Ascending aorta (tissue), 2 donors: ENCODE data around the gene MMP14. TPM values are rescaled to one million over a fixed set of nuclear protein-coding genes. Genes with fewer than 3 reads are reported as not detected.
"Not testable (repeated sequence)": the region's sequence is repeated elsewhere in the genome, so short reads cannot be mapped to it uniquely, and the experiment has no call there.

Experiments
- DNase-seq, 2 donors: peaks; one replicate each; pipeline ENCODE4 v3.0.0-alpha.2; 2019; ENCODE audit warnings: low spot score in 2 of 2
- H3K27ac ChIP-seq, 2 donors: fragments of 200-600 bp; sonication (generic); one replicate each; pipeline ENCODE4 v1.5.1; 2016 to 2017; ENCODE audit warnings: mild to moderate bottlenecking in 1 of 2
- H3K27me3 ChIP-seq: fragments of 200-600 bp; sonication (generic); one replicate; pipeline ENCODE4 v1.5.1; 2017
- H3K36me3 ChIP-seq, 2 donors: fragments of 200-600 bp; sonication (generic); one replicate each; pipeline ENCODE4 v1.5.1; 2016
- H3K4me1 ChIP-seq, 2 donors: fragments of 200-600 bp; sonication (generic); one replicate each; pipeline ENCODE4 v1.5.1; 2016 to 2017; ENCODE audit warnings: mild to moderate bottlenecking in 1 of 2
- H3K4me3 ChIP-seq, 2 donors: fragments of 200-600 bp; sonication (generic); one replicate each; pipeline ENCODE4 v1.5.1; 2016 to 2017; ENCODE audit warnings: mild to moderate bottlenecking in 1 of 2
- H3K9me3 ChIP-seq, 2 donors: fragments of 200-600 bp; sonication (generic); one replicate each; pipeline ENCODE4 v1.5.1; 2016
- intact Hi-C: fragments of 100-400 bp; cut with DNase I; formaldehyde crosslinking; loops from one replicate; pipeline ENCODE4 v1.15.1; 2023
- total RNA-seq: library from RNA; depleted of rRNA; stranded (reverse); fragments of >200 nt; gene quantifications from one replicate; pipeline ENCODE4 v1.1.0, GENCODE V29; 2016
- TF ChIP-seq, protein P1 (sequence below), 3 experiments: fragments of 200-600 bp in 2 of 3; fragments of 450-650 bp in 1 of 3; sonication (generic) in 2 of 3; IDR thresholded peaks; one replicate each; pipeline ENCODE4 v1.5.1; 2016 to 2019; ENCODE audit warnings: antibody characterized with exemption in 3 of 3, mild to moderate bottlenecking in 1 of 3, moderate library complexity in 1 of 3

Gene MMP14
- total RNA-seq, 1 donor from 2014 or later, result 178 TPM

DNA sequence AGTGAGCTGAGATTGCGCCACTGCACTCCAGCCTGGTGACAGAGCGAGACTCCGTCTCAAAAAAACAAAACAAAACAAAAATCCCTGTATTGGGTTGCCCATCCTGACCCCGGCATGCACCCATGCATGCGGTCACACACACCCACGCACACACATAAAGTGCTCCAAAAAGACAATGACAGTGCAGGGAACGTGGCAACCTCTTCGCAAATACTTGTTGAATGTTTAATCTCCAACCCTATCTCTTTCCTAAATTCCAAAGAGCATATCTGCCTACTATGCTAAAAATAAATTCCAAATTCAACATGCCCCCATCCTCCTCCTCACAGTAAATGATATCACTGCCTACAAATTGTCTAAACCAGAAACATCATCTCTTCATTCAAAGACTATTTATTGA lies 34.7 kb upstream of the MMP14 start:
- no peaks in the 10 kb centered on the region for H3K36me3 ChIP-seq
- H3K9me3 ChIP-seq, result no peaks in the 10 kb centered on the region
- H3K4me1 ChIP-seq, result no peaks in the 10 kb centered on the region
- no peak for DNase-seq
- TF ChIP-seq, protein P1, sequence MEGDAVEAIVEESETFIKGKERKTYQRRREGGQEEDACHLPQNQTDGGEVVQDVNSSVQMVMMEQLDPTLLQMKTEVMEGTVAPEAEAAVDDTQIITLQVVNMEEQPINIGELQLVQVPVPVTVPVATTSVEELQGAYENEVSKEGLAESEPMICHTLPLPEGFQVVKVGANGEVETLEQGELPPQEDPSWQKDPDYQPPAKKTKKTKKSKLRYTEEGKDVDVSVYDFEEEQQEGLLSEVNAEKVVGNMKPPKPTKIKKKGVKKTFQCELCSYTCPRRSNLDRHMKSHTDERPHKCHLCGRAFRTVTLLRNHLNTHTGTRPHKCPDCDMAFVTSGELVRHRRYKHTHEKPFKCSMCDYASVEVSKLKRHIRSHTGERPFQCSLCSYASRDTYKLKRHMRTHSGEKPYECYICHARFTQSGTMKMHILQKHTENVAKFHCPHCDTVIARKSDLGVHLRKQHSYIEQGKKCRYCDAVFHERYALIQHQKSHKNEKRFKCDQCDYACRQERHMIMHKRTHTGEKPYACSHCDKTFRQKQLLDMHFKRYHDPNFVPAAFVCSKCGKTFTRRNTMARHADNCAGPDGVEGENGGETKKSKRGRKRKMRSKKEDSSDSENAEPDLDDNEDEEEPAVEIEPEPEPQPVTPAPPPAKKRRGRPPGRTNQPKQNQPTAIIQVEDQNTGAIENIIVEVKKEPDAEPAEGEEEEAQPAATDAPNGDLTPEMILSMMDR (IDR thresholded peaks at IDR 0.05), result no peak
- no peak overlapping the region for H3K27ac ChIP-seq
- no peak overlapping the region for H3K4me3 ChIP-seq
- no peaks in the 10 kb centered on the region for H3K27me3 ChIP-seq
- intact Hi-C loops, result no loop called here

DNA sequence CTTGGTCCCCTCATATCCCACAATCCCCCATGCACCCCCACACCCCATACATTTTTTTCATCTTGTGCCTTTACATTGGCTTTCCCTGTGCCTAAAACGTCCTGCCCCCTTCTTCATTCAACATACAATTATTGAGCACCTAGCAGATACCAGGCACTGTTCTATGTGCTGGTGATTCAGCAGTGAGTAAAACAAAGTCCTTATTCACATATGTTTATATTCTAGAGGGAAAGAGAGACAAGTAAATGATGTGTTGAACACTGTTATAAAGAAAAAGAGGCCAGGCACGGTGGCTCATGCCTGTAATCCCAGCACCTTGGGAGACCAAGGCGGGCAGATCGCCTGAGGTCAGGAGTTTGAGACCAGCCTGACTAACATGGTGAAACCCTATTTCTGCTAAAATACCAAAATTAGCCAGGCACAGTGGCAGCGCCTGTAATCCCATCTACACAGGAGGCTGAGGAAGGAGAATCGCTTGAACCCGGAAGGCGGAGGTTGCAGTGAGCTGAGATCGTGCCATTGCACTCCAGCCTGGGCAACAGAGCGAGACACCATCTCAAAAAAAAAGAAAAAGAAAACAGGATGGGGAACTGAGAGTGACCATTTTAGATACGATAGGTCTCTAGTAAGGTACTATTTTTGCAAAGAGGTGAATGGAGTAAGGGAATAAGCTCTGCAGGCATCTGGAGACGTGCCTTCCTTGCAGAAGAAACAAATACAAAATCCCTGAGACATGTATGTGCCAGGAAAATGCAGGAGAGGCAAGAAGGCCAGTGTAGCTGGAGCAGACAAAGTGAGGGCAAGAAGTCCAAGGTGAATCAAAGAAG lies 33.3 kb upstream of the MMP14 start:
- no peaks in the 10 kb centered on the region for H3K9me3 ChIP-seq
- intact Hi-C loops, result no loop called here
- H3K4me3 ChIP-seq, result no peak overlapping the region
- H3K27ac ChIP-seq, result no peak overlapping the region
- no peaks in the 10 kb centered on the region for H3K36me3 ChIP-seq
- H3K4me1 ChIP-seq, result no peaks in the 10 kb centered on the region
- H3K27me3 ChIP-seq, result no peaks in the 10 kb centered on the region
- TF ChIP-seq, protein P1 (IDR thresholded peaks at IDR 0.05), result no peak
- DNase-seq, result no peak

DNA sequence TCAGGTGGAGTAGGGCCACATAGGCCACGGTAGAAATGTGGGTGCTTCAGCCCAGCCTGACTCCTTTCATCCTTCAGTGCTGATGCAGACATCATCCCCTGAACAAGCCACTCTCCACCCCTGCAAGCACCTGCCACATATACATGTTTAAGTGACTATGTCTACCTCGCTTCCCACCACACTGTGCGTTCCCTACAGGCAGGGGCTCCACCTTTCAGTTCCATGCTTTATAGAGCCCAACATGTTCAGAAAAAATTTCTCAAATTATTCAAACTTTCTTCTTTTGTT lies 32.8 kb upstream of the MMP14 start:
- Histone ChIP-seq H3K4me3 (no peak overlapping the region), H3K4me1 (no peaks in the 10 kb centered on the region), H3K9me3 (no peaks in the 10 kb centered on the region), H3K27ac (no peak overlapping the region), H3K27me3 (no peaks in the 10 kb centered on the region), H3K36me3 (no peaks in the 10 kb centered on the region)
- intact Hi-C loops, result no loop called here
- TF ChIP-seq, protein P1 (IDR thresholded peaks at IDR 0.05), result no peak
- no peak for DNase-seq

DNA sequence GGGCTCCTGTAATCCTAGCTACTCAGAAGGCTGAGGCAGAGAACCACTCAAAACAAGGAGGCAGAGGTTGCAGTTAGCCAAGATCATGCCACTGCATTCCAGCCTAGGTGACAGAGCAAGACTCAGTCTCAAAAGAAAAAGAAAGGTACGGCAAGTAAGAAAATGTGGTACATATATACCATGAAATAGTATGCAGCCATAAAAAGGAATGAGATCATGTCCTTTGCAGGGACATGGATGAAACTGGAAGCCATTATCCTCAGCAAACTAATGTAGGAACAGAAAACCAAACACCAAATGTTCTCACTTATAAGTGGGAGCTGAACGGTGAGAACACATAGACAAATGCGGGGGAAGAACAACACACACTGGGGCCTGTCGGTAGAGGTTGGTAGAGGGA lies 31.1 kb upstream of the MMP14 start:
- H3K4me3 ChIP-seq, DNase-seq, intact Hi-C loops: not testable (repeated sequence)

DNA sequence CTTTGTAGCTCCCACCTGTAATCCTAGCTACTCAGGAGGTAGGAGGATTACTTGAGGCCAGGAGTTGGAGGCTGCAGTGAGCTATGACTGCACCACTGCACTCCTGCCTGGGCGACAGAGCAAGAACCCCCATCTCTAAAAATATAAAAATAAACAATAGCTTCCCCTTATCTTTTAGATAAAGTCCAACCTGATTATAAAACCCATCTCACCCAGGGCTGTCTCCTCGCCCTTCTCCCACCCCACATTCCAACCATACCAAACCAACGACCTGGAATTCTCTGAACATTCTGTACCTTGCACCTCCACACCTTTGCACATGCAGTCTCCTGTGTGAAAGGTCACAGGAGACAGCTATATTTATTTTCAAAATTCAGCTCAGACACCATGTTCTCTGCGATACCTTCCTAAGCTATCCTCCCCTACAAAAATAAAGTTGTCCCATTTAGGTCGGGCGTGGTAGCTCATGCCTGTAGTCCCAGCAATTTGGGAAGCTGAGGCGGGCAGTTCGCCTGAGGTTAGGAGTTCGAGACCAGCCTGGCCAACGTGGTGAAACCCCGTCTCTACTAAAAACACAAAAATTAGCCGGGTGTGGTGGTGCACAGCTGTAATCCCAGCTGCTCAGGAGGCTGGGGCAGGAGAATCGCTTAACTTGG lies 28.8 kb upstream of the MMP14 start:
- Histone ChIP-seq H3K4me1 (no peaks in the 10 kb centered on the region), H3K4me3 (no peak overlapping the region), H3K36me3 (no peaks in the 10 kb centered on the region), H3K27me3 (no peaks in the 10 kb centered on the region), H3K27ac (no peak overlapping the region), H3K9me3 (no peaks in the 10 kb centered on the region)
- TF ChIP-seq, protein P1 (IDR thresholded peaks at IDR 0.05), result no peak
- no peak for DNase-seq
- intact Hi-C loops, result no loop called here

More for the DNA sequence above, 31.1 kb upstream of the MMP14 start:
- not testable (repeated sequence) for H3K9me3 ChIP-seq, H3K4me1 ChIP-seq, H3K27me3 ChIP-seq, H3K36me3 ChIP-seq, H3K27ac ChIP-seq

DNA sequence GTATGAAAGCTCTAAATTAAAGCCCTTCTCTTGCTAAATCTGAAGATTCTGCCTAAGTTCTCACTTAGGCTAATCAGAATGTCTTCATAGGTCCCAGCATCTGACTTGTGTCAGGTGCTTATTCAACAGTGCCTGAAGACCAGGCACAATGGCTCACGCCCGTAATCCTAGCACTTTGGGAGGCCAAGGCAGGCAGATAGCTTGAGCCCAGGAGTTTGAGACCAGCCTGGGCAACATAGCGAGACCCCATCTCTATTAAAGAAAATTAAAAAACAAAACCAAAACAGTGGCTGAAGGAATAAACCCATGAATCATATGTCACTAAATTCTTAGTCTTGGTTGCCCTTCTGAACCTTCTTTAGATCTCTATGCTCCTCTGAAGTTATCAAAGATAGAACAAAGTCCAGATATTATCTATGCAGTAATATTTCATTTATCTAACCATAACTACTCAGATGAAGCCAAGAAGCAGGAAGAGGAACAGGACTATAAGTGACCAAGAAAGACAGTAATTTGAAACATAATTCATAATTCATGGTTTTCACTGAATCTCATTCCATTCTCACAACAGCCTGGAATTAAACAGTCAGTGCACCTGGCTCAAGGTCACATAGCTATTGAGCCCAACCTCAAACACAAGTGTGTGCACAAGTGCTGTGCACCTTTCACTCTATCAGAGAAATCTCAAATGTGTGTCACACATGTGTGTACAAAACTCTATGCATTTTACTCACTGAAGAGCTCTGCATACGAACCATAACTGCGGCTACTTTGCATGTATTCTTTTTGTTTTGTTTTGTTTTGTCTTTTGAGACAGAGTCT lies 27.8 kb upstream of the MMP14 start:
- TF ChIP-seq, protein P1 (IDR thresholded peaks at IDR 0.05), result no peak
- Histone ChIP-seq H3K27ac (no peak overlapping the region), H3K4me1 (no peaks in the 10 kb centered on the region), H3K4me3 (no peak overlapping the region), H3K36me3 (no peaks in the 10 kb centered on the region), H3K27me3 (no peaks in the 10 kb centered on the region), H3K9me3 (no peaks in the 10 kb centered on the region)
- DNase-seq, result no peak
- intact Hi-C loops, result no loop called here
